WTC11 (cell line): ENCODE data around the gene RBBP4.
"Not testable (repeated sequence)": the region's sequence is repeated elsewhere in the genome, so short reads cannot be mapped to it uniquely, and the experiment has no call there.

ENCODE experiments used
- CREB1 ChIP-seq: sonication (generic); formaldehyde crosslinking; IDR thresholded peaks from 2 replicates; pipeline ENCODE4 v1.8.0; 2023; ENCODE audit warnings: mild to moderate bottlenecking, missing genetic modification reagents
- JUN ChIP-seq: sonication (generic); formaldehyde crosslinking; IDR thresholded peaks from 2 replicates; pipeline ENCODE4 v1.8.0; 2023; ENCODE audit warnings: mild to moderate bottlenecking, missing genetic modification reagents
- SP1 ChIP-seq: sonication (generic); formaldehyde crosslinking; conservative IDR thresholded peaks from 2 replicates; pipeline ENCODE4 v1.8.1; 2022; ENCODE audit warnings: missing genetic modification reagents
- TF ChIP-seq, protein P1 (sequence below): fragments of 200-600 bp; IDR thresholded peaks from 2 replicates; pipeline ENCODE4 v1.8.0; 2022; ENCODE audit warnings: antibody characterized with exemption

DNA sequence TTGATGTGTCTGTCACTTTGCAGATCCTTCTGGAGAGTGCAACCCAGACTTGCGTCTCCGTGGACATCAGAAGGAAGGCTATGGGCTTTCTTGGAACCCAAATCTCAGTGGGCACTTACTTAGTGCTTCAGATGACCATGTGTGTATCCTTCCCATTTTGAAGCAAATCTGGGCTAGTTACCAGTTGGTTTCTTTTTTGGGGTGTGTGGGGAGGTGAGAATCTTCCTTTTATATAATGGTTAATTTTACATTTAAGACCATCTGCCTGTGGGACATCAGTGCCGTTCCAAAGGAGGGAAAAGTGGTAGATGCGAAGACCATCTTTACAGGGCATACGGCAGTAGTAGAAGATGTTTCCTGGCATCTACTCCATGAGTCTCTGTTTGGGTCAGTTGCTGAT, 17.7 kb downstream of the RBBP4 start:
- TF ChIP-seq, protein P1, sequence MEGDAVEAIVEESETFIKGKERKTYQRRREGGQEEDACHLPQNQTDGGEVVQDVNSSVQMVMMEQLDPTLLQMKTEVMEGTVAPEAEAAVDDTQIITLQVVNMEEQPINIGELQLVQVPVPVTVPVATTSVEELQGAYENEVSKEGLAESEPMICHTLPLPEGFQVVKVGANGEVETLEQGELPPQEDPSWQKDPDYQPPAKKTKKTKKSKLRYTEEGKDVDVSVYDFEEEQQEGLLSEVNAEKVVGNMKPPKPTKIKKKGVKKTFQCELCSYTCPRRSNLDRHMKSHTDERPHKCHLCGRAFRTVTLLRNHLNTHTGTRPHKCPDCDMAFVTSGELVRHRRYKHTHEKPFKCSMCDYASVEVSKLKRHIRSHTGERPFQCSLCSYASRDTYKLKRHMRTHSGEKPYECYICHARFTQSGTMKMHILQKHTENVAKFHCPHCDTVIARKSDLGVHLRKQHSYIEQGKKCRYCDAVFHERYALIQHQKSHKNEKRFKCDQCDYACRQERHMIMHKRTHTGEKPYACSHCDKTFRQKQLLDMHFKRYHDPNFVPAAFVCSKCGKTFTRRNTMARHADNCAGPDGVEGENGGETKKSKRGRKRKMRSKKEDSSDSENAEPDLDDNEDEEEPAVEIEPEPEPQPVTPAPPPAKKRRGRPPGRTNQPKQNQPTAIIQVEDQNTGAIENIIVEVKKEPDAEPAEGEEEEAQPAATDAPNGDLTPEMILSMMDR: not testable (repeated sequence)
- TF ChIP-seq SP1, JUN, CREB1 (CRISPR knock-in tag): not testable (repeated sequence)
